GM21381 (cell line): ENCODE results near the gene PCSK6.
"Not testable (repeated sequence)": the region's sequence is repeated elsewhere in the genome, so short reads cannot be mapped to it uniquely, and the experiment has no call there.

Experiments
- ATAC-seq: cut with Tn5 transposase; IDR thresholded peaks from one replicate; pipeline ENCODE4 v1.9.1; 2021; ENCODE audit warnings: mild to moderate bottlenecking, moderate library complexity; ENCODE audit not compliant: unreplicated experiment

PCSK6 gene

GRCh38 chr15:101362986-101363566 lies 126.4 kb downstream of the PCSK6 start:
- no peak for ATAC-seq

GRCh38 chr15:101362359-101362758 lies 127.1 kb downstream of the PCSK6 start:
- ATAC-seq: no peak

- no peak for ATAC-seq
Measured at GRCh38 chr15:101361418-101361817, 128.1 kb downstream of the PCSK6 start.

DNA sequence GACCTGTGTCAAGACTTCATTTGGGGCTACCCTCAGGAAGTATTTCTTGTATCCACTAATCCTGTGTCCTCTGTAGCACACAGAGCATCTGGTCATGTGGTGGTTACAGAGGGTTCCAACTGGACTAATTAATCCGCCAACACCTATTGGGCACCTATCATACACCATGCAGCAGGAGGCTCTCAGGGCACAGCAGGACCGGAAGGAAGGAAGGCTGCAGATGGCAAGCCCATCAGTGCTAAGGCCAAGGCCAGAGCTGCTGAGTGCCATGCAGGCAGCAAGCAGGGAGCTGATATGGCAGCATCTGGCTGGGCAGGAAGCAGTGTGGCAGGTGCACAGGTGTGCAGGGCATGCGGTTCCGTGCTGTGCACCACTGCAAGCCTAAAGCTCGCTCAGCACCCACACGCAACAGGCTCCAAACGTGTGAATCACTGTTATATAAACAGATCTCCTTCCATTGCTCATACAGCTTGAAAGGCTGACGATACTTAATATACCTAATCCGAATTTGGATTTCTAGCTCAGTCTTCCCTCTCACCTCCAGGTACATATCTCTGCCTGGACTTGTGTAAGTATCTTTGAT lies 130.1 kb downstream of the PCSK6 start:
- no peak for ATAC-seq

- no peak for ATAC-seq
Measured at GRCh38 chr15:101358895-101359294, 130.6 kb downstream of the PCSK6 start.

DNA sequence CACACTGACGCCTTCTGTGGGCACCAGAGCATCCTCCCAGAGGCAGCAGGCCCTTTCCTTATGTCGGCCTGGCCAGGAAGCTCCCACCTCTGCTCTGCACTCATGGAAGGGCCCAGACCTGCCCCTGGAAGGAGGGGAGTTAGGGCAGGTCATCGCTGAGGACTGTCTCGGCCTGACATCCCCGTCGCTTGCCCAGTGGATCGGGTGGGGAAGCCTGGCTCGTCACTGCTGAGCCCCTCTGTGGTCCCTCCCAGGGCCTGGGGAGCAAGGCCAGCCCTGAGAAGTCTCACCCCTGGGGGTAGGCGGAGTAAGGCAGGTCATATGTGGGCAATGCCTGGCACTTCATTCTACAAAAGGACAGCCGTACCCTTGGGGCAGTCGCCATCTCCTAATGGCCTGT lies 131.6 kb downstream of the PCSK6 start:
- ATAC-seq: no peak

DNA sequence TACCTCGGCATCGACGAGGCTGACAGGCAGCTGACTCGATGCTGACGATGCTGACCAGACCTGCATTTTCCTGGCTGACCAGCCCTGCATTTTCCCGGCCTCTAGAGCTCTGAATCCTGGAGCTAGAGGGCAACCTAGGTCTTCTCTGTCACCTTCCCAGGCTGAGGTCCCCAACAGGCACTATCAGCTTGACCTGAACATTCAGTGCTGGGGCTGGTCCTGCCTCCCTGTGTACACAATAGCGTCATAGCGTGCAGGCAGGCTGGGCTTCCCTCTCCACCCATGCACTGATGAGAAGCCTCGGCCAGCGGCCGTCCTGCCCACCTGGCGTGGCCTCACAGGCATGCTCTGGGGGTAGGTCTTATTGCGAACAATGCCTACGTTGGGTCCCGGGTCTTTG lies 132.2 kb downstream of the PCSK6 start:
- no peak for ATAC-seq

- ATAC-seq: not testable (repeated sequence)
Measured at GRCh38 chr15:101356512-101357172, 132.9 kb downstream of the PCSK6 start.

DNA sequence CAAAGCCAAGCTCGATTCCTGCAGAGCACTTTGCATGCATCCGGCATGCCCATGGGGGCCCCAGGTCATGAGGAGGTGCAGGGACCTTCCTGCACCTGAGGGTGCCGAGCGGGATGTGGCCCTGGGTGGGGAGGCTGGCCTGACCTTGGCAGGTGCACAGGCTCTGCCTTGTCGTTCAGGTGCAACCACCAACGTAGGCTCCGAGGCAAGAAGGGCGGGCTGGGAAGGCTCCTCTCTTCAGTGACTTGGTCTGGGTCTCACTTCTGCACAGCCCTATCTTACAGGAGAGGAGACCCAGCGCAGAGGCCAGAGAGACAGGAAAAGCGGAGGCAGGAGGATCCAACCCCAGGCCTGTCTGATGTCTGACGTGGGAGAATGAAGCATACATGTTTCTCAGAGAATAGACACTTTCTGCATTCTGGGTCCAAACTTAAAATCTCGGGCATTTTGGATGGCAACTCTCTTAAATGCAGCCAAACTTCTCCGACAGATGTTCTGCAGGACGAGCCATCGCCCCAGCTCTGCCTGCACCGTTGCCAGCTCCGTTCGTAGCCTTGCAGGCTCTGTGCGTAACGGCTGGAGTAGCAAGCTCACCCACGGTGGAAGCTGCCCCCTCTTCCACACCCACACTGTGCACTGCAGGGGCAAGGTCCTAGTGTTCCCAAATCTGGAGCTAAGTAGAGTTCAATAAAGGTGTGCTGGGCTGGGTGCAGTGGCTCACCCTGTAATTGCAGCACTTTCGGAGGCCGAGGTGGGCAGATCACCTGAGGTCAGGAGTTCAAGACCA lies 133.6 kb downstream of the PCSK6 start:
- ATAC-seq: no peak

DNA sequence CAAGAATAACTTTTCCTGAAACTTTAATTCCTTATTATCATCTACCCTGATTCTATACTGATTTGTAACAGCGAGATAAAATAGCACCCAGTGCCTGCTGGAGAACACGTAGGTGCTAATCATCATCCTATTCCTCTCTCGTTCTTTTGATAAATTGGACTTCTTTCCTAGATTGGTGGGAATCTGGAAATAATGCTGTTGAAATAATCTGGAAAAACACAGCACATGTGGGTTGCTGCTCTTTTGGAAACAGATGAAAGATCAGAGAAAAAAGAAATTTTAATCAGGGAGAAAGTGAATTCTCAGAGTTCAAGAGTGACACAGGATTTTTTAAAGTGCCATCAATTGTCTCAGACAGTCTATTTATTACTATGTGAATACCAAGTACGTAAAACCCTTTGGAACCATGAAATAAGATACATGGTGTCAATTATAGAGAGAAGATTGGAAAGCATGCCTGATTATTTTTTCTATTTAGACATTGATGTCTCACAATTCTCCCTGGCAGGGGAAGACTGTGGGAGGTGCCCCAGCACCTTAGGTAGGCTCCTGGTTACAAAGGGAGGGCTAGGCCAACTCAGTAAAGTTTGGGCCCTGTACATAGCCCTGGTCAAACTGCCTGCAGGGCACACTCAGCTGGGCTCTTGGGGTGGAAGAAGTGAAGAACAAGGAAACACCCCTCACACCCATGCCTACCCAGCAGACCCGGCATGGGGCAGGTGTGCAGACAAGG lies 134.4 kb downstream of the PCSK6 start:
- no peak for ATAC-seq

GRCh38 chr15:101353240-101353639 lies 136.3 kb downstream of the PCSK6 start:
- ATAC-seq: no peak

- ATAC-seq: no peak
Measured at GRCh38 chr15:101351736-101352135, 137.8 kb downstream of the PCSK6 start.

- no peak for ATAC-seq
Measured at GRCh38 chr15:101349047-101349951, 140.2 kb downstream of the PCSK6 start.

- no peak for ATAC-seq
Measured at GRCh38 chr15:101348643-101349042, 140.9 kb downstream of the PCSK6 start.

DNA sequence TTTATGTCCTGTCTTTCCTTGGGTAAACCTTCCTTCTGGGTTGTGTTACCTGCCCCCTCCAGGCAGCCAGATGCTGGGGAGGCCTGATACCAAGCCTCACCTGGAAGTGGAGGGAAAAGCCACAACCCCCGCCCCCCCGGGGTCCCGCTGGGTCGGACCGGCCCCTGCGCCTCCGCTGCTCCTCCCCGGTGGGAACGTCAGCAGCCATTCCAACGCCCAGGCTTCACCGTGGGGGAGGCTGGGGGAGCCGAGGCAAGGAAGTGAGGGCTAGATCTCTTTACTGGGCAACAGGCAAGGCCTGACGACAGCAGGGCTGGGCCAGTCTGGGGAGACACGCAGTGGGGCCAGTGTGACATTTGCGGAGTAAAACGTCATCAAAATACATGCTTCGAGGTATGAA lies 141.5 kb downstream of the PCSK6 start:
- ATAC-seq: no peak

- no peak for ATAC-seq
Measured at GRCh38 chr15:101347454-101347853, 142.1 kb downstream of the PCSK6 start.

- no peak for ATAC-seq
Measured at GRCh38 chr15:101346928-101347327, 142.6 kb downstream of the PCSK6 start.

DNA sequence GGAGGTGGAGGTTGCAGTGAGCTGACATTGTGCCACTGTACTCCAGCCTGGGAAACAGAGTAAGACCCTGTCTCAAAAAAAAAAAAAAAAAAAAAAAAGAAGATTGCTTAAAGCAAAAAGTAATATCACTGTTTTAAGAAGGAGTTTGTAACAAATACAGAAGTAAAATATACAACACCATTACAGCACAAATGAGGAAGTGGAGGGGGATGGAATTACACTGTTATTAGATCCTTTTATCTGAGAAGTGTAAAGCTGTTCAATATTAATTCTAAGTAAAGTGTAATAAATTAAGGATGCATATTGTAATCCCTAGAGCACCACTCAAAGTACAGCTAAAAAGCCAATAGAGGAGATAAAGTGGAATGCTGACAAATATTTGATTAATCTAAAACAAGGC lies 147.5 kb downstream of the PCSK6 start:
- ATAC-seq: no peak

GRCh38 chr15:101338502-101339057 lies 150.9 kb downstream of the PCSK6 start:
- no peak for ATAC-seq

- no peak for ATAC-seq
Measured at GRCh38 chr15:101337976-101338375, 151.5 kb downstream of the PCSK6 start.
